Measurements from ENCODE around the gene NUDT14. TPM values are rescaled to one million over a fixed set of nuclear protein-coding genes. Genes with fewer than 3 reads are reported as not detected.

The NUDT14 gene
- total and polyA plus RNA-seq, 2 of the 8 experiments (the other 6 are each of a cell fraction or from before 2014, with no cell fraction given) = 25.5 to 33.3 TPM

DNA sequence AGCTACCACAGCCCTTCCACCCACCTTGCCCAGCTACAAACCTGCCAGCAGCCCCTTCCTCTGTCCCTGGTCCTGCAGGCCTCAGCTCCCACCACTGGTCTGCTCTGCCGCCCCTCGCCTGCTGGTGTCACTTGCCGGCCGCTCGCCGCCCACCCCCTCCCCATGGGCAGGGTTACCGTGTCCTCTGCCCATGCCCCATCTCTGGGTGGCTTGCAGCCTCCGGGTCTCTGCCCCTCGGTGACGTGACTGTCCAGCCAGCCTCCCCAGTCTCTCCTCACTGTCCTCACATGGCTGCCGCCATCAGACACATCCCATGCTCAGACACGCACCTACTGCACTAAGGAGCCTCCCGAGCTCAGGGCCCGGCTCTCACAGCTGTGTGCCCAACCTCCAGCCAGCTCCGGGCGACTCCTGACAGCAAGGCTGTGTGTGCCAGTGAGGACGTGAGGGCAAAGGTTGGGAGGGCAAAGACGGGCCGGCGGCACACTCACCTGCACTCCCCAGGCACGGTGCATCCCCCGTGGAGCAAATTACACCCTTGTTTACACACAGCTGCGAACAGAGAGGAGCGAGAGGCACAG, 26.0 kb downstream of the NUDT14 start:
- H3K4me1 ChIP-seq (replicated peaks in 1 of 4; ENCODE audit: control insufficient read depth in 3 of 4, insufficient read depth in 4 of 4, low read length in 3 of 4) = peaks cover 0 to 6% (median 0%) of the 10 kb centered on the region in 4 experiments; a peak in 4 of 7 replicates
- H2BK12ac ChIP-seq (ENCODE audit: low read depth, low read length) = no peak overlapping the region
- no peak overlapping the region for H2BK15ac ChIP-seq (ENCODE audit: low read length)
- H3K56ac ChIP-seq (replicated peaks; ENCODE audit: insufficient read length, low read depth, low read length) = no peak overlapping the region
- no peak overlapping the region for H2BK20ac ChIP-seq (ENCODE audit: low read length)
- no peaks in the 10 kb centered on the region for H3K36me3 ChIP-seq (ENCODE audit: control insufficient read depth in 2 of 4, insufficient read depth in 4 of 4, low read length in 3 of 4)
- no peak overlapping the region for H3K14ac ChIP-seq (ENCODE audit: insufficient read length)
- peaks cover 0 to 2% of the 10 kb centered on the region in 2 experiments for H4K20me1 ChIP-seq (replicated peaks in 1 of 2; ENCODE audit: control insufficient read depth in 1 of 2, insufficient read depth in 2 of 2, low read length in 2 of 2)
- POLR2A ChIA-PET (ENCODE audit: partially characterized antibody) = interaction anchor here (0.6 kb wide), 1 partner anchor 34 kb away, joined by 3 read pairs; no protein-coding TSS in a partner anchor
- no peak overlapping the region for H3K18ac ChIP-seq (ENCODE audit: extremely low read depth, low read length)
- no peak overlapping the region for H4K8ac ChIP-seq (ENCODE audit: extremely low read depth, insufficient read depth, low read length)
- no peak overlapping the region for H2BK5ac ChIP-seq (ENCODE audit: low read depth, low read length)
- DNase-seq (ENCODE audit: low read depth in 1 of 2, low spot score in 2 of 2) = no peak
- H3K4me2 ChIP-seq (ENCODE audit: insufficient read depth in 1 of 2, low read depth in 2 of 2, low read length in 2 of 2) = no peak overlapping the region
- H3K27me3 ChIP-seq (replicated peaks in 1 of 4; ENCODE audit: control insufficient read depth in 3 of 4, extremely low read depth in 1 of 4, insufficient read depth in 3 of 4, low read length in 3 of 4) = no peaks in the 10 kb centered on the region
- TF ChIP-seq PHF8 (conservative IDR thresholded peaks at IDR 0.05; ENCODE audit: low read depth, low read length) (no peak), POLR2A (IDR thresholded peaks at IDR 0.05; ENCODE audit: control extremely low read depth in 1 of 2, low read depth in 2 of 2, low read length in 2 of 2) (no peak), TAF1 (IDR thresholded peaks at IDR 0.05; ENCODE audit: low read depth, low read length) (no peak), KDM5A (IDR thresholded peaks at IDR 0.05; ENCODE audit: low read length) (no peak), RXRA (IDR thresholded peaks at IDR 0.05; ENCODE audit: insufficient read depth, low read depth, low read length) (no peak), SP2 (IDR thresholded peaks at IDR 0.05; ENCODE audit: low read length) (no peak), JUN (IDR thresholded peaks at IDR 0.05; ENCODE audit: low read depth, low read length) (no peak), CBX8 (IDR thresholded peaks at IDR 0.05; ENCODE audit: borderline replicate concordance, low read depth, low read length) (no peak), YY1 (IDR thresholded peaks at IDR 0.05; ENCODE audit: low read depth, low read length) (no peak), CHD2 (IDR thresholded peaks at IDR 0.05; ENCODE audit: low read length) (no peak), EGR1 (IDR thresholded peaks at IDR 0.05; ENCODE audit: borderline replicate concordance, low read depth, low read length) (no peak), EZH2 (IDR thresholded peaks at IDR 0.05; ENCODE audit: low read depth, low read length, severe bottlenecking) (no peak)
- TF ChIP-seq, protein P1, sequence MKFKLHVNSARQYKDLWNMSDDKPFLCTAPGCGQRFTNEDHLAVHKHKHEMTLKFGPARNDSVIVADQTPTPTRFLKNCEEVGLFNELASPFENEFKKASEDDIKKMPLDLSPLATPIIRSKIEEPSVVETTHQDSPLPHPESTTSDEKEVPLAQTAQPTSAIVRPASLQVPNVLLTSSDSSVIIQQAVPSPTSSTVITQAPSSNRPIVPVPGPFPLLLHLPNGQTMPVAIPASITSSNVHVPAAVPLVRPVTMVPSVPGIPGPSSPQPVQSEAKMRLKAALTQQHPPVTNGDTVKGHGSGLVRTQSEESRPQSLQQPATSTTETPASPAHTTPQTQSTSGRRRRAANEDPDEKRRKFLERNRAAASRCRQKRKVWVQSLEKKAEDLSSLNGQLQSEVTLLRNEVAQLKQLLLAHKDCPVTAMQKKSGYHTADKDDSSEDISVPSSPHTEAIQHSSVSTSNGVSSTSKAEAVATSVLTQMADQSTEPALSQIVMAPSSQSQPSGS (IDR thresholded peaks at IDR 0.05; ENCODE audit: low read length) = no peak
- no peak overlapping the region for H3K9ac ChIP-seq (replicated peaks in 1 of 4; ENCODE audit: extremely low read depth in 1 of 4, low read depth in 3 of 4, low read length in 3 of 4)
- 0 out of 2 replicates have a peak, but pooled peaks cover 2% of the 10 kb centered on the region for H3K23me2 ChIP-seq (ENCODE audit: low read depth, low read length)
- no peaks in the 10 kb centered on the region for H3K9me3 ChIP-seq (ENCODE audit: insufficient read depth in 2 of 2, low read depth in 1 of 2, low read length in 1 of 2)
- H3K4ac ChIP-seq (replicated peaks; ENCODE audit: insufficient read length, low read depth, low read length) = no peak overlapping the region
- H3K23ac ChIP-seq (ENCODE audit: insufficient read length) = no peak overlapping the region
- H3K27ac ChIP-seq (ENCODE audit: low read depth, low read length) = no peak overlapping the region
- 87% methylated on average over 24 of the region's 24 CpGs; no CpG with 5 or more reads in 1 of the 2 experiments for WGBS, 2 experiments (ENCODE audit: extremely low coverage in 1 of 2, insufficient coverage in 1 of 2, insufficient read length in 1 of 2, insufficient replicate concordance in 2 of 2, low coverage in 1 of 2, low lambda C conversion rate in 2 of 2, missing lambda C conversion rate in 1 of 2)
- no peak overlapping the region for H2BK120ac ChIP-seq (replicated peaks; ENCODE audit: low read depth, low read length)
- CTCF ChIA-PET (ENCODE audit: partially characterized antibody) = interaction anchor here (1.0 to 2.6 kb wide), 10 partner anchors 9 to 180 kb away, joined by 3 to 12 read pairs (median 4); partner anchors contain the start of gene JAG2
- H2AFZ ChIP-seq (ENCODE audit: low read length) = no peak overlapping the region
- no peak for FAIRE-seq
- H4K91ac ChIP-seq (replicated peaks; ENCODE audit: insufficient read length, low read length) = no peak overlapping the region
- H3K4me3 ChIP-seq (ENCODE audit: extremely low read depth in 1 of 4, insufficient read depth in 2 of 4, low read depth in 3 of 4, low read length in 4 of 4) = no peak overlapping the region
- H3K79me1 ChIP-seq (ENCODE audit: low read depth, low read length) = no peaks in the 10 kb centered on the region
- H4K5ac ChIP-seq (ENCODE audit: insufficient read length, low read depth, low read length) = no peak overlapping the region
- H2AK5ac ChIP-seq (ENCODE audit: low read depth, low read length) = no peak overlapping the region
- no peaks in the 10 kb centered on the region for H3K79me2 ChIP-seq (ENCODE audit: control insufficient read depth in 1 of 2, insufficient read depth in 2 of 2, low read length in 2 of 2)
